Mesendoderm (in vitro differentiated cells): ENCODE results near the gene SSC5D.

Source experiments
- DNase-seq: peaks from one replicate; pipeline ENCODE4 v3.0.0; 2013
- H2AK5ac ChIP-seq: 2 replicates; pipeline ENCODE4 v1.6.1; 2013; ENCODE audit warnings: low read length, inconsistent platforms
- H2BK120ac ChIP-seq: 2 replicates; pipeline ENCODE4 v1.6.1; 2013; ENCODE audit warnings: low read depth, mild to moderate bottlenecking, low read length, moderate library complexity, mixed read lengths
- H2BK15ac ChIP-seq: replicated peaks from 2 replicates; pipeline ENCODE4 v1.6.1; 2013; ENCODE audit warnings: low read depth, mild to moderate bottlenecking, moderate library complexity
- H2BK5ac ChIP-seq: 2 replicates; pipeline ENCODE4 v1.6.1; 2013; ENCODE audit warnings: low read length, inconsistent platforms
- H3K18ac ChIP-seq: 2 replicates; pipeline ENCODE4 v1.6.1; 2013; ENCODE audit warnings: mild to moderate bottlenecking, low read length, mixed read lengths
- H3K23ac ChIP-seq: one replicate; pipeline ENCODE4 v1.6.1; 2013; ENCODE audit warnings: low read length
- H3K27ac ChIP-seq: 2 replicates; pipeline ENCODE4 v1.5.1; 2013; ENCODE audit warnings: low read depth, mild to moderate bottlenecking, inconsistent platforms, low read length, moderate library complexity
- H3K27me3 ChIP-seq: 2 replicates; pipeline ENCODE4 v1.6.1; 2013; ENCODE audit warnings: low read length, control low read depth, mild to moderate bottlenecking, inconsistent platforms; ENCODE audit not compliant: insufficient read depth, poor library complexity
- H3K36me3 ChIP-seq: 2 replicates; pipeline ENCODE4 v1.6.1; 2013; ENCODE audit warnings: low read length, inconsistent platforms; ENCODE audit not compliant: control insufficient read depth, insufficient read depth
- H3K4ac ChIP-seq: one replicate; pipeline ENCODE4 v1.6.1; 2013; ENCODE audit warnings: low read depth, mild to moderate bottlenecking, low read length, moderate library complexity
- H3K4me1 ChIP-seq: 2 replicates; pipeline ENCODE4 v1.6.1; 2013; ENCODE audit warnings: low read depth, low read length, inconsistent platforms; ENCODE audit not compliant: control insufficient read depth
- H3K4me2 ChIP-seq: 2 replicates; pipeline ENCODE4 v1.6.1; 2013; ENCODE audit warnings: low read length
- H3K4me3 ChIP-seq: 2 replicates; pipeline ENCODE4 v1.5.1; 2013; ENCODE audit warnings: mild to moderate bottlenecking, low read length
- H3K56ac ChIP-seq: one replicate; pipeline ENCODE4 v1.6.1; 2013; ENCODE audit warnings: low read length
- H3K79me1 ChIP-seq: 2 replicates; pipeline ENCODE4 v1.6.1; 2013; ENCODE audit warnings: low read length, inconsistent platforms
- H3K79me2 ChIP-seq: 2 replicates; pipeline ENCODE4 v1.6.1; 2013; ENCODE audit warnings: mild to moderate bottlenecking, low read length; ENCODE audit not compliant: control insufficient read depth, insufficient read depth
- H3K9ac ChIP-seq: 2 replicates; pipeline ENCODE4 v1.6.1; 2013; ENCODE audit warnings: low read length, inconsistent platforms
- H4K5ac ChIP-seq: one replicate; pipeline ENCODE4 v1.6.1; 2013; ENCODE audit warnings: low read length
- H4K8ac ChIP-seq: one replicate; pipeline ENCODE4 v1.6.1; 2013; ENCODE audit warnings: low read depth, mild to moderate bottlenecking, control low read depth, low read length, moderate library complexity
- WGBS: extraction: QIAGEN DNeasy Blood & Tissue Kit; methylation state at CpG from one replicate; pipeline ENCODE4 v1.1.7; 2013; ENCODE audit warnings: low lambda C conversion rate, missing lambda C conversion rate; ENCODE audit not compliant: insufficient coverage; ENCODE audit errors: extremely low coverage; 5-methylcytosine and 5-hydroxymethylcytosine counted together

The SSC5D gene

DNA sequence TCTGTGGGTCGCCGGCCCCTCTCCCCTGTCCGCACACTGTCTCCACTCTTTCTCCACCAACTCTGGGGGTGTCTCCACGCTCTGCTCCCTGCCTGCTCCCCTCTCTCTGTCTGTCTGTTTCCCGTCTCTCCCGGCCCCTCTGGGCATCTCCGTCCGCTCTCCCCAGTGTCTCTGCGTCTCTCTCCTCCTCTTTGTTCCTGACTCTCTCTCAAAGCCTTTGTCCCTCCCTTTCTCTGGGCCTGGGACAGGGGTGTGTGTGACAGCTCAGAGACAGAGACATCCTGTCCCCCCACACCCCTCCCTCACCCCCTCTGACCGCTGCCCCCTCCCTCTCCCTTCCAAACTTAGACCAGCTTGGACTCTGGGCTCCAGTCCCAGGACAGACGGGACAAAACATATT is 57.8 kb downstream of the SSC5D start:
- Histone ChIP-seq H4K5ac (no peak overlapping the region), H3K4me2 (no peak overlapping the region), H3K36me3 (no peaks in the 10 kb centered on the region), H2BK5ac (no peak overlapping the region), H2BK120ac (no peak overlapping the region), H3K23ac (no peak overlapping the region), H3K56ac (no peak overlapping the region), H4K8ac (no peak overlapping the region), H3K18ac (no peak overlapping the region), H3K79me2 (no peaks in the 10 kb centered on the region), H3K4me3 (no peak overlapping the region), H2AK5ac (no peak overlapping the region), H3K27ac (no peak overlapping the region), H2BK15ac (no peak overlapping the region), H3K27me3 (no peaks in the 10 kb centered on the region), H3K9ac (no peak overlapping the region), H3K79me1 (no peaks in the 10 kb centered on the region), H3K4me1 (no peaks in the 10 kb centered on the region), H3K4ac (no peak overlapping the region)
- no CpG with 5 or more reads among the region's 11 CpGs for WGBS
- DNase-seq: no peak

DNA sequence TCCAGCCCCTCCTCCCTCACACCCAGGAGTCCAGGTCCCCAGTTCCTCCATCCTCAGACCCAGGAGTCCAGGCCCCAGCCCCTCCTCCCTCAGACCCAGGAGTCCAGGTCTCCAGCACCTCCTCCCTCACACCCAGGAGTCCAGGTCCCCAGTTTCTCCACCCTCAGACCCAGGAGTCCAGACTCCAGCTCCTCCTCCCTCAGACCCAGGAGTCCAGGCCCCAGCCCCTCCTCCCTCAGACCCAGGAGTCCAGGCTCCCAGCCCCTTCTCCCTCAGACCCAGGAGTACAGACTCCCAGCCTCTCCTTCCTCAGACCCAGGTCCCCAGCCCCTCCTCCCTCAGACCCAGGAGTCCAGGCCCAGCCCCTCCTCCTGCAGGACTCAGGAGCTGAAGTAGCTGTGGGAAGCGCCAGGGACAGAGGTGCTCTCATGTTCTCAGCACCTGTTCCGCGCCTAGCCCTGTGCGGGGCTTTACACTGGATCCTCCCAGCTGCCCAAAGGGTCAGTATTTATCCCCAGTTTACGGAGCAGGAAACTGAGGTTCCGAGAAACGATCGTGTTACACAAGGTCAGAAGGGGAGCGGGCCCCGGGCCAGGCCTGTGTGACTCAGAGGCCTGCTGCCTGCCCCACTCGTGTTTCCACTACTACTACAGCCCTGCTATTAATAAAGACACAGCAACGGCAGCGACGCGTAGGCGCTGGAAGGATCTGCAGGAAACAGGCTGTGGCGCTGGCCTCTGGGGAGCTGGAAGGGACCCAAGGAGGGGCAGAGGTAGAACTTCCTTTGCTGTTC is 58.8 kb downstream of the SSC5D start:
- Histone ChIP-seq H2AK5ac (no peak overlapping the region), H3K9ac (no peak overlapping the region), H4K8ac (no peak overlapping the region), H3K79me2 (no peaks in the 10 kb centered on the region), H2BK5ac (no peak overlapping the region), H3K4me2 (no peak overlapping the region), H3K27me3 (no peaks in the 10 kb centered on the region), H3K23ac (no peak overlapping the region), H3K4me1 (no peaks in the 10 kb centered on the region), H3K27ac (no peak overlapping the region), H3K36me3 (no peaks in the 10 kb centered on the region), H3K4ac (no peak overlapping the region), H2BK120ac (no peak overlapping the region), H3K79me1 (no peaks in the 10 kb centered on the region), H3K56ac (peak overlapping the region; percentile 7), H3K4me3 (no peak overlapping the region), H4K5ac (no peak overlapping the region), H2BK15ac (no peak overlapping the region), H3K18ac (no peak overlapping the region)
- no CpG with 5 or more reads among the region's 17 CpGs for WGBS
- DNase-seq: no peak

DNA sequence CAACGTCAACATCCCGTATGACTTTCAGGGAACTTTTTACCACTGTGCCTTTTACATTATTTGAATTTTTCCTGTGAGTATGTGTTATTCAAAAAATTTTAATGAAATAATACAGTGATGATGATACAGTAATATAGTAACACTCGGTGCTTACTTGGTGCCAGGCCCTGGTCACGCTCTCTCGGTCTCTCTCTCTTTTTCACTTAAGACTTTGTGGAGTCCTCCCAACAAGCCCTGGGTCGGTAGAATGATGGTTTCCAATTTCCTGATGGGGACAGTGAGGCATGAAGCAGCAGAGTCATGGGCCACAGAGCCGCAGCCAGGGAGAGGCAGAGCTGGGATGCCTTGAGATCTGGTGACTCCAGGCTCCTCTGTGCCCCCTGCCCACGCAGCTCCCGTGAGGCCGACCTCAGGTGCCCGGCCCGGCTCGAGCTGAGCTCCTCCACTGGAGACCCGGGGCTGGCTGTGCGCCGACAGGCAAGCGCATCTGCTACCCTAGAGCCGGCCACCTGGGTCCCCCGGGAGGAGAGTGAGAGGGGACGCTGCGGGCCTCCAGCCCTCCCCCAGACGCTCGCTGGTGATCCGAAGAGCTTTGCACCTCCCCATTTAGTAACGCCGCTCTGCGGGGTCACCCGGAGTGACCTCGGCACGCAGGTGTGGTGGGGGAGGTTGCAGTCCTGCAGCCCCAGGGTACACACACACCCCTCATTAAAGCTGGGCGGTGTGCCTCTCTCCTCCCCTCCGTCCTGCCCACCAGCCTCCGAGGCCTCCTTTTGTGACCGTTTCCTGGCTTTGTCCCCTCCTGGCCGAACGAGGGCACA is 61.5 kb downstream of the SSC5D start:
- H3K23ac ChIP-seq: no peak overlapping the region
- no peak overlapping the region for H2AK5ac ChIP-seq
- no peak overlapping the region for H2BK5ac ChIP-seq
- no peak overlapping the region for H3K4ac ChIP-seq
- H3K4me3 ChIP-seq: peak overlapping the region; percentile 12
- H3K56ac ChIP-seq: peak overlapping the region; percentile 69
- peak overlapping the region; percentile 46 for H3K9ac ChIP-seq
- peak overlapping the region; percentile 30 for H3K4me2 ChIP-seq
- no peaks in the 10 kb centered on the region for H3K4me1 ChIP-seq
- no peak overlapping the region for H4K8ac ChIP-seq
- H3K79me2 ChIP-seq: no peaks in the 10 kb centered on the region
- peak; percentile 49 for DNase-seq
- H3K18ac ChIP-seq: no peak overlapping the region
- no peaks in the 10 kb centered on the region for H3K36me3 ChIP-seq
- H3K27ac ChIP-seq: peak overlapping the region; percentile 56
- H3K79me1 ChIP-seq: no peaks in the 10 kb centered on the region
- no peaks in the 10 kb centered on the region for H3K27me3 ChIP-seq
- no peak overlapping the region for H2BK15ac ChIP-seq
- no CpG with 5 or more reads among the region's 36 CpGs for WGBS
- H2BK120ac ChIP-seq: no peak overlapping the region
- H4K5ac ChIP-seq: no peak overlapping the region

DNA sequence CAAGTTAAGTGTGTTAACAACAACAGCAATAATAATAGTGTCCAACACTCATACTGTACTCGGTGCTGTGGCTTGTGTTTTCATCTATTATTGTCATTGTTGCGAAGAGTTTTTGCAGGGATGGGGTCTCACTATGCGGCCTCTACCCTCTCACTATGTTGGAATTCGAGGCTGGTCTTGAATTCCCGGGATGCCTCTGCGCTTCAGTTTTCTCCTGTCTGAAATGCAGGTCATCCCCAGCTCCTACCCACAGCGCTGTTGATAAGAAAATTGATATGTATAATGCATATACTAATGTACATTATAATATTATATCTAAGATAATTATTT is 62.0 kb downstream of the SSC5D start:
- peak; percentile 84 for DNase-seq
- no peak overlapping the region for H2BK5ac ChIP-seq
- no peak overlapping the region for H3K18ac ChIP-seq
- WGBS: no CpG with 5 or more reads among the region's 7 CpGs
- no peak overlapping the region for H4K8ac ChIP-seq
- H3K23ac ChIP-seq: no peak overlapping the region
- H3K79me2 ChIP-seq: no peaks in the 10 kb centered on the region
- no peak overlapping the region for H3K4ac ChIP-seq
- H3K56ac ChIP-seq: peak overlapping the region; percentile 69
- no peaks in the 10 kb centered on the region for H3K79me1 ChIP-seq
- H2BK15ac ChIP-seq: no peak overlapping the region
- H2AK5ac ChIP-seq: no peak overlapping the region
- H3K9ac ChIP-seq: peak overlapping the region; percentile 46
- no peaks in the 10 kb centered on the region for H3K4me1 ChIP-seq
- peak overlapping the region; percentile 12 for H3K4me3 ChIP-seq
- no peaks in the 10 kb centered on the region for H3K36me3 ChIP-seq
- H3K4me2 ChIP-seq: peak overlapping the region; percentile 30
- H3K27me3 ChIP-seq: no peaks in the 10 kb centered on the region
- H4K5ac ChIP-seq: no peak overlapping the region
- no peak overlapping the region for H2BK120ac ChIP-seq
- no peak overlapping the region for H3K27ac ChIP-seq

DNA sequence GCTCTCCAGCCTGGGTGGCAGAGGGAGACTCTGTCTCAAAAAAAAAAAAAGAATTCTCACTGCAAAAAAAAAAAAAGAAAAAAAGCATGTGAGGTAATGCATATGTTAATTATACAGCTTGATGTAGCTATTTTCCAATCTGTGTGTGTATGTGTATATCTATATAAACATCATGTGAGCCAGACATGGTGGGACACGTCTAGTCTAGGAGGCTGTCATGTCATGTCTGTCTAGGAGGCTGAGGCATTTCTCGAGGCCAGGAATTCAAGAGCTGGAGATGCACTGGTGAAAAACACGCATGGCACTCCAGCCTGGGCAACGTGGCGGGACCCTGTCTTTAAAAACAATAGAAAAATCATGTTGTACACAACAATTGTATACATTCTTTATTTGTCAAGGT is 64.0 kb downstream of the SSC5D start:
- Histone ChIP-seq H4K5ac (no peak overlapping the region), H3K9ac (no peak overlapping the region), H3K27ac (no peak overlapping the region), H4K8ac (no peak overlapping the region), H2BK15ac (no peak overlapping the region), H2BK120ac (no peak overlapping the region), H3K4ac (no peak overlapping the region), H2BK5ac (no peak overlapping the region), H2AK5ac (no peak overlapping the region), H3K4me1 (no peaks in the 10 kb centered on the region), H3K56ac (no peak overlapping the region), H3K79me1 (no peaks in the 10 kb centered on the region), H3K27me3 (no peaks in the 10 kb centered on the region), H3K23ac (no peak overlapping the region), H3K36me3 (no peaks in the 10 kb centered on the region), H3K4me2 (no peak overlapping the region), H3K4me3 (no peak overlapping the region), H3K79me2 (no peaks in the 10 kb centered on the region), H3K18ac (no peak overlapping the region)
- no CpG with 5 or more reads among the region's 5 CpGs for WGBS
- no peak for DNase-seq
